K562 (cell line): ENCODE measurements around the gene KLK14. TPM values are rescaled to one million over a fixed set of nuclear protein-coding genes. Genes with fewer than 3 reads are reported as not detected.

Source experiments
- ATAC-seq: fragments of 200-7000 bp; cut with Tn5 transposase; 3 replicates; pipeline ENCODE4 v1.9.1; 2020; ENCODE audit warnings: moderate library complexity
- BruUV-seq: library from RNA; stranded (reverse); fragments of 400-500 nt; replicated peaks from 2 replicates; lab custom pipeline; 2021; lab: Mats Ljungman, UMichigan
- CTCF ChIA-PET: fragments of 300-600 bp; formaldehyde crosslinking; extraction: SDS; loops from one replicate; lab custom pipeline; 2021; ENCODE audit warnings: low intra/inter-chr PET ratio; lab: Yijun Ruan, JAX
- POLR2A ChIA-PET: fragments of 300-600, 350-650 bp; sonication (Branson Sonifier 250); formaldehyde crosslinking; extraction: SDS; loops from one replicate; lab custom pipeline; 2021; ENCODE audit warnings: antibody characterized with exemption, inconsistent platforms; lab: Yijun Ruan, JAX
- DNase-seq, 4 experiments: peaks; one replicate each; pipeline versions ENCODE4 v3.0.0 to v3.0.0-alpha.2; 2011 to 2018; ENCODE audit warnings: low spot score in 3 of 4, mixed read lengths in 3 of 4; ENCODE audit errors: extremely low read depth in 1 of 4
- FAIRE-seq: peaks from 2 replicates; lab custom pipeline; 2011; peaks lifted over from hg19 to GRCh38; lab: Jason Lieb, UNC
- H2AFZ ChIP-seq: 2 replicates; pipeline ENCODE4 v1.6.0; 2011; ENCODE audit warnings: low read depth, low read length, control low read depth, inconsistent platforms
- H3K27ac ChIP-seq: fragments of 200-600 bp; 3 replicates; pipeline ENCODE4 v1.8.0; 2011; ENCODE audit warnings: low read depth, mild to moderate bottlenecking, control low read depth, inconsistent platforms, low read length, moderate library complexity, mixed read lengths; ENCODE audit errors: extremely low read depth
- H3K27me3 ChIP-seq, 2 experiments: fragments of 300-600 bp in 1 of 2; 2 replicates in 1 of 2; 3 replicates in 1 of 2; pipeline versions ENCODE4 v1.6.0 to v1.8.0; 2011; ENCODE audit warnings: inconsistent platforms in 2 of 2, low read length in 2 of 2, mild to moderate bottlenecking in 1 of 2, mixed read lengths in 1 of 2, moderate library complexity in 1 of 2; ENCODE audit not compliant: control insufficient read depth in 2 of 2, insufficient read depth in 2 of 2
- H3K36me3 ChIP-seq: fragments of 300-600 bp; 3 replicates; pipeline ENCODE4 v1.8.0; 2011; ENCODE audit warnings: mild to moderate bottlenecking, low read length, inconsistent platforms; ENCODE audit not compliant: control insufficient read depth, insufficient read depth
- H3K4me1 ChIP-seq, 2 experiments: fragments of 200-600 bp in 1 of 2; replicated peaks in 1 of 2; 2 replicates in 1 of 2; 3 replicates in 1 of 2; pipeline versions ENCODE4 v1.5.1 to v1.8.0; 2011; ENCODE audit warnings: inconsistent platforms in 2 of 2, low read length in 2 of 2, mild to moderate bottlenecking in 1 of 2, mixed read lengths in 1 of 2, moderate library complexity in 1 of 2; ENCODE audit not compliant: control insufficient read depth in 2 of 2, insufficient read depth in 2 of 2
- H3K4me2 ChIP-seq: 2 replicates; pipeline ENCODE4 v1.6.1; 2011; ENCODE audit warnings: low read length, control low read depth, inconsistent platforms, mixed read lengths; ENCODE audit not compliant: insufficient read depth
- H3K4me3 ChIP-seq: fragments of 200-600 bp; sonication (generic), shearing (Covaris generic); 2 replicates; pipeline ENCODE4 v1.5.1; 2016; ENCODE audit warnings: control low read depth, inconsistent platforms
- H3K79me2 ChIP-seq: fragments of 200-600 bp; 3 replicates; pipeline ENCODE4 v1.8.0; 2011; ENCODE audit warnings: low read length, inconsistent platforms; ENCODE audit not compliant: control insufficient read depth, insufficient read depth
- H3K9ac ChIP-seq, 2 experiments: 2 replicates each; pipeline versions ENCODE4 v1.6.0 to v1.6.1; 2011; ENCODE audit warnings: low read depth in 2 of 2, low read length in 2 of 2, control low read depth in 1 of 2, inconsistent platforms in 1 of 2, mild to moderate bottlenecking in 1 of 2, mixed read lengths in 1 of 2; ENCODE audit not compliant: insufficient read depth in 1 of 2
- H3K9me1 ChIP-seq: one replicate; pipeline ENCODE4 v1.6.0; 2011; ENCODE audit warnings: inconsistent platforms, mild to moderate bottlenecking, low read length, moderate library complexity; ENCODE audit not compliant: control insufficient read depth, insufficient read depth
- H3K9me3 ChIP-seq: replicated peaks from 2 replicates; pipeline ENCODE4 v1.5.1; 2011; ENCODE audit warnings: low read depth, low read length, inconsistent platforms; ENCODE audit not compliant: control insufficient read depth, insufficient read depth
- H4K20me1 ChIP-seq: replicated peaks from 2 replicates; pipeline ENCODE4 v1.6.1; 2011; ENCODE audit warnings: low read length, inconsistent platforms, mixed read lengths; ENCODE audit not compliant: control insufficient read depth, insufficient read depth
- ARID4B ChIP-seq: sonication (generic); formaldehyde crosslinking; IDR thresholded peaks from 2 replicates; pipeline ENCODE4 v1.8.0; 2022; ENCODE audit warnings: mild to moderate bottlenecking, missing genetic modification reagents
- EHMT2 ChIP-seq: fragments of 450-650 bp; IDR thresholded peaks from 2 replicates; pipeline ENCODE4 v1.6.1; 2018; ENCODE audit warnings: antibody characterized with exemption
- SMARCA5 ChIP-seq: fragments of 450-650 bp; IDR thresholded peaks from 2 replicates; pipeline ENCODE4 v1.6.1; 2016
- ZNF644 ChIP-seq: fragments of 200-800 bp; sonication (Bioruptor generic); IDR thresholded peaks from 2 replicates; pipeline ENCODE4 v1.6.1; 2016; ENCODE audit warnings: low read depth, missing genetic modification characterization, missing compliant biosample characterization
- WGBS: fragments of 100-300 bp; shearing (Covaris generic); methylation state at CpG from one replicate; pipeline ENCODE4 v1.1.6; 2016; ENCODE audit warnings: low coverage, mixed read lengths; ENCODE audit not compliant: insufficient coverage; ENCODE audit errors: missing lambda C conversion rate; 5-methylcytosine and 5-hydroxymethylcytosine counted together
- in situ Hi-C: fragments of 300-500 bp; cut with MboI; formaldehyde crosslinking; loops from 4 replicates; pipeline ENCODE4 v1.15.0; 2018; ENCODE audit warnings: inconsistent platforms, mixed read lengths
- intact Hi-C: fragments of 100-400 bp; cut with micrococcal nuclease; formaldehyde crosslinking; loops from 2 replicates; pipeline ENCODE4 v1.14.2; 2022
- polyA plus RNA-seq, 8 experiments: library from polyadenylated mRNA; depleted of rRNA in 4 of 8; stranded (reverse) in 5 of 8; unstranded in 3 of 8; fragments of >200 nt; fragmentation: Nextera tagmentation in 2 of 8; fragmentation: Illumina TruSeq in 1 of 8; extraction: Ambion mirVana in 2 of 8; extraction: Trizol in 1 of 8; gene quantifications; 2 replicates each; pipeline versions ENCODE4 v1.2.1 to v1.2.3, GENCODE V29; 2011 to 2014; ENCODE audit warnings: inconsistent platforms in 1 of 8, missing spikeins in 1 of 8
- total RNA-seq, 7 experiments: library from RNA; depleted of rRNA in 6 of 7; stranded (reverse); fragments of >200 nt in 6 of 7; fragmentation: Illumina TruSeq in 2 of 7; extraction: Trizol in 2 of 7; gene quantifications; 2 replicates each; pipeline versions ENCODE4 v1.2.1 to v1.2.3, GENCODE V29; 2011 to 2021; ENCODE audit warnings: low replicate concordance in 1 of 7

Gene KLK14
- total and polyA plus RNA-seq, 9 of the 15 experiments (the other 6 are each of a cell fraction or from before 2014, with no cell fraction given) = not detected

- FAIRE-seq = no peak
Observed at GRCh38 chr19:51078104-51078503, 4.6 kb downstream of the KLK14 start.

More at GRCh38 chr19:51078104-51078503, 4.6 kb downstream of the KLK14 start:
- no TSS peak for BruUV-seq
- Histone ChIP-seq H2AFZ (no peak overlapping the region), H3K4me2 (no peak overlapping the region), H4K20me1 (no peaks in the 10 kb centered on the region), H3K27ac (no peak overlapping the region), H3K4me3 (no peak overlapping the region), H3K36me3 (no peaks in the 10 kb centered on the region)
- in situ Hi-C loops (no loop called here), intact Hi-C loops (no loop called here)
- POLR2A ChIA-PET = interaction anchor here (0.6 kb wide), 1 partner anchor 1086 kb away, joined by 3 read pairs; no protein-coding TSS in a partner anchor
- CTCF ChIA-PET = no interaction called here
- DNase-seq = no peak
- no peak for TF ChIP-seq SMARCA5
- TF ChIP-seq EHMT2 = no peak
- TF ChIP-seq ARID4B (CRISPR knock-in tag) = no peak
- no peak for TF ChIP-seq ZNF644 (tag)
- TF ChIP-seq, all 486 proteins: peak for 0
- Histone ChIP-seq H3K79me2 (no peaks in the 10 kb centered on the region), H3K9ac (no peak overlapping the region), H3K27me3 (peaks cover 7 to 52% of the 10 kb centered on the region in 2 experiments; a peak in 3 of 5 replicates), H3K4me1 (peaks cover 0 to 7% of the 10 kb centered on the region in 2 experiments; a peak in 2 of 5 replicates), H3K9me1 (no peaks in the 10 kb centered on the region), H3K9me3 (no peaks in the 10 kb centered on the region; the same call in 1 of the 2 replicates)
- peak; percentile 53; the same call in 2 of the 3 replicates for ATAC-seq
- WGBS = 0% methylated on average over 6 of the region's 6 CpGs
